Psoas muscle (tissue), 8 donors: ENCODE results near the gene PIAS4. TPM values are rescaled to one million over a fixed set of nuclear protein-coding genes. Genes with fewer than 3 reads are reported as not detected.

Source experiments
- ATAC-seq, 4 donors: fragments of 200-7000 bp; cut with Tn5 transposase; one replicate each; pipeline ENCODE4 v1.9.1; 2020; ENCODE audit warnings: moderate library complexity in 3 of 4, mild to moderate bottlenecking in 2 of 4
- DNase-seq, 2 donors: peaks; one replicate each; pipeline ENCODE4 v3.0.0-alpha.2; 2020
- H3K27ac ChIP-seq: fragments of 200-600 bp; one replicate; pipeline ENCODE4 v1.8.0; 2022
- H3K27me3 ChIP-seq, 3 donors: fragments of 200-600 bp in 1 of 3; one replicate each; pipeline versions ENCODE4 v1.6.1 to v1.8.0; 2013 to 2022; ENCODE audit warnings: low read length in 2 of 3, mild to moderate bottlenecking in 2 of 3, moderate library complexity in 1 of 3; ENCODE audit not compliant: insufficient read depth in 3 of 3
- H3K36me3 ChIP-seq, 2 donors: fragments of 200-600 bp in 1 of 2; one replicate each; pipeline versions ENCODE4 v1.6.1 to v1.8.0; 2013 to 2022; ENCODE audit warnings: low read depth in 1 of 2, mild to moderate bottlenecking in 1 of 2, moderate library complexity in 1 of 2; ENCODE audit not compliant: insufficient read depth in 1 of 2
- H3K4me1 ChIP-seq: fragments of 200-600 bp; one replicate; pipeline ENCODE4 v1.8.0; 2022
- H3K4me3 ChIP-seq: fragments of 200-600 bp; one replicate; pipeline ENCODE4 v1.8.0; 2022; ENCODE audit warnings: mild to moderate bottlenecking
- H3K9me3 ChIP-seq: fragments of 200-600 bp; one replicate; pipeline ENCODE4 v1.8.0; 2022
- WGBS, 3 donors: extraction: QIAGEN DNeasy Blood & Tissue Kit; methylation state at CpG; one replicate each; pipeline versions ENCODE4 v1.1.6 to v1.1.7; 2013; 5-methylcytosine and 5-hydroxymethylcytosine counted together
- intact Hi-C, 2 donors: fragments of 100-400 bp; cut with DNase I; formaldehyde crosslinking; loops; one replicate each; pipeline versions ENCODE4 v1.11.0 to v1.14.2; 2022
- polyA plus RNA-seq, 3 donors: library from polyadenylated mRNA; stranded (reverse); fragments of 200-250 nt; gene quantifications; one replicate each; pipeline ENCODE4 v1.2.3, GENCODE V29; 2013
- total RNA-seq, 4 donors: library from RNA; stranded (reverse); fragmentation: NEBNext Ultra II Directional in 2 of 4; extraction: Animal tissue kit (Norgen Biotek cat#: 25700) in 2 of 4; gene quantifications; one replicate each; pipeline versions ENCODE4 v1.2.1 to v1.2.4, GENCODE V29; 2021 to 2023
- TF ChIP-seq, protein P1 (sequence below): fragments of 200-600 bp; IDR thresholded peaks from one replicate; pipeline ENCODE4 v1.8.0; 2022; ENCODE audit warnings: antibody characterized with exemption
- donor health status: healthy with polysubstance abuse.
- donor health status: DM: no; HTN: no; CAD: no; lungs with moderate emphysema.
- donor health status: Bipolar disorder and iron deficiency.
- donor health status: healthy.
- donor health status: DM: yes; HTN: yes; CAD: no.
- donor health status: DM: no; HTN: no; CAD: no.
- donor health status: DM: no; HTN: no; CAD: no.
- donor health status: DM: yes; HTN: yes; CAD: no.

Gene PIAS4
- total and polyA plus RNA-seq, 7 donors: 12.7 to 27.2 (median 15.1) TPM

DNA sequence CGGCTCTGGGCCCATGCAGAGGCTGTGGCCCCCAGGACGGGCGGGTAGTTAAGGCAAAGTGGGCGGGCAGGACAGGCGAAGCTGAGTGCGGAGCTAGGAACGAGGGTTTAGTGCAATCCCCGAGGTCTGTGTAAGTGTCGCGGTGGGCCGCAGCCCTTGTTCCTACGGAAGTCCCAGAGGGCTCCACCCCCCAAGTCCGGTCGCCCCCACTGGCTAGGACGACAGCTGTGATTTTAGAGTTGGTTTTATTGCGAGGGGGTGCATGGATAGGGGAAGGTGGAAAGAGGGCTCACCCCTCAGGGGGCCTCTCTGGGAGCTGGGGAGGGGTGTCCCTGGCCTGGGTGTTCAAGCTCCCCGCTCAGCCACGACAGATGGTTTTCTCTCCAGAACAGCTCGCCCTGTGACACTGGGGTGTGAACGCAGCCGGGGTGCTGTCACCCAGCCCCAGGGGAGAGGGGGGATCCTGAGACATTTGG is 37.5 kb downstream of the PIAS4 start:
- Histone ChIP-seq H3K36me3 (peaks cover 0 to 27% of the 10 kb centered on the region in 2 donors), H3K27ac (no peak overlapping the region), H3K9me3 (no peaks in the 10 kb centered on the region), H3K4me1 (peaks cover 15% of the 10 kb centered on the region), H3K4me3 (no peak overlapping the region), H3K27me3 (no peaks in the 10 kb centered on the region)
- TF ChIP-seq, protein P1, sequence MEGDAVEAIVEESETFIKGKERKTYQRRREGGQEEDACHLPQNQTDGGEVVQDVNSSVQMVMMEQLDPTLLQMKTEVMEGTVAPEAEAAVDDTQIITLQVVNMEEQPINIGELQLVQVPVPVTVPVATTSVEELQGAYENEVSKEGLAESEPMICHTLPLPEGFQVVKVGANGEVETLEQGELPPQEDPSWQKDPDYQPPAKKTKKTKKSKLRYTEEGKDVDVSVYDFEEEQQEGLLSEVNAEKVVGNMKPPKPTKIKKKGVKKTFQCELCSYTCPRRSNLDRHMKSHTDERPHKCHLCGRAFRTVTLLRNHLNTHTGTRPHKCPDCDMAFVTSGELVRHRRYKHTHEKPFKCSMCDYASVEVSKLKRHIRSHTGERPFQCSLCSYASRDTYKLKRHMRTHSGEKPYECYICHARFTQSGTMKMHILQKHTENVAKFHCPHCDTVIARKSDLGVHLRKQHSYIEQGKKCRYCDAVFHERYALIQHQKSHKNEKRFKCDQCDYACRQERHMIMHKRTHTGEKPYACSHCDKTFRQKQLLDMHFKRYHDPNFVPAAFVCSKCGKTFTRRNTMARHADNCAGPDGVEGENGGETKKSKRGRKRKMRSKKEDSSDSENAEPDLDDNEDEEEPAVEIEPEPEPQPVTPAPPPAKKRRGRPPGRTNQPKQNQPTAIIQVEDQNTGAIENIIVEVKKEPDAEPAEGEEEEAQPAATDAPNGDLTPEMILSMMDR: no peak
- no peak for ATAC-seq
- intact Hi-C loops: loop anchor here in 1 of 2 donors (5.0 kb wide), 1 partner anchor 33 kb away; no protein-coding TSS in a partner anchor
- WGBS, 3 donors: 71 to 77% (median 76%) methylated on average over 20 to 21 of the region's 21 CpGs
- no peak for DNase-seq

DNA sequence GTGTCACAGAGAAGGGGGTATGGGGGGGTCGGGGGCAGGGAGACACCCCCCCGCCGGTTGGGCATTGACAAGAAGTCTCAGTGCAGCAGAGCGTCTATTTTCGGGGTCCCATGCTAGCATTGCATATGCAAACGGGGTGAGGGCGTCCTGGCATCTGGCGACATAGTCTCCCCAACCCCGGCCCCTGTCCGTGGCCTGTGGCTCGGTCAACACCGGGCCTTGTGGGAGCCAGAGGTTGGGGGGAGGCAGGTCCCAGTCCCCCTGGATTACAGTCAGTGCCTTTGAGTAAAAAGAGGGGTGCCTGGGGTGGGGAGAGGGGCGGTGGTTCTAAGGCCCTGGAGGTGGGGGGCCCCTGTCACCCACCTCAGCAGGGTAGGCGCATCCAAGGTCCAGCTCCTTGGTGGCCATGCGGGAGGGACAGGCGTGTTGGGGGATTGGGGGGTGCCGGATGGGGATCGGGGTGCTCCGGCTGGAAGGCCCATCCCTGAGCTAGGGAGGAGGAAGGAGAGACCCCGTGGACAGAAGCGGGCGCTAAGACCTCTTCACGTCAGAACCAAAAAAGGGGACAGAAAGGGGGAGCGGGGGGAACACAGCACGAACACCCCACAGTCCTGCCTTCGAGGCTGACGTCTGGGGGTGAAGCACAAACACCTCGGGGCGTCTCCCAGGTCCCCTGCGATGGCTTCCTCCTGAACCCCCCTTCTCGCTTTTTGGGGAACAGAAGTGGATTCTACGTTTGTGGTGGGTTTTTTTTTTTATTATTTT is 38.2 kb downstream of the PIAS4 start:
- intact Hi-C loops: loop anchor here in 1 of 2 donors (5.0 kb wide), 1 partner anchor 33 kb away; no protein-coding TSS in a partner anchor
- H3K27me3 ChIP-seq: no peaks in the 10 kb centered on the region
- TF ChIP-seq, protein P1: no peak
- no peak overlapping the region for H3K4me3 ChIP-seq
- 88% methylated on average over 32 of the region's 32 CpGs for WGBS, 3 donors
- no peak for DNase-seq
- ATAC-seq: no peak
- peaks cover 20% of the 10 kb centered on the region for H3K4me1 ChIP-seq
- no peak overlapping the region for H3K27ac ChIP-seq
- H3K36me3 ChIP-seq: peaks cover 0 to 33% of the 10 kb centered on the region in 2 donors
- no peaks in the 10 kb centered on the region for H3K9me3 ChIP-seq

DNA sequence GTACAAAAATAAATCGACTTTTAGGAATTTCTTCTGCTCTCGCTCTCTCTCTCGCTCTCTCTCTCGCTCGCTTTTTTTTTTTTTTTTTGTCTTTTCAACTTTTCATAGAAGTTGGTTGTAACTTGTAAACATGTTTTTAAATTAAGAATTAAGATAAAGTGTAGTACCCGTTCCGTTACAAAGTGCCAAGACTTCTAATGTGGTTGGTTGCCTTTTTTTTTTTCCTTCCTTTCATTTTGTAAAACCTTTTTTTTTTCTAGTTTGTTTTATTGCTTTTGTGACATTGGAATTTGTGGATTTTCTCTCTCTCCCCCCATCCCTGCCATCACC is 38.8 kb downstream of the PIAS4 start:
- peaks cover 20% of the 10 kb centered on the region for H3K4me1 ChIP-seq
- WGBS, 3 donors: 87 to 92% (median 89%) methylated on average over 7 of the region's 7 CpGs
- no peak overlapping the region for H3K4me3 ChIP-seq
- TF ChIP-seq, protein P1: no peak
- H3K27me3 ChIP-seq: no peaks in the 10 kb centered on the region
- peaks cover 0 to 34% of the 10 kb centered on the region in 2 donors for H3K36me3 ChIP-seq
- intact Hi-C loops: loop anchor here in 1 of 2 donors (5.0 kb wide), 1 partner anchor 34 kb away; no protein-coding TSS in a partner anchor
- ATAC-seq (no peak), DNase-seq (no peak)
- H3K27ac ChIP-seq: no peak overlapping the region
- no peaks in the 10 kb centered on the region for H3K9me3 ChIP-seq

DNA sequence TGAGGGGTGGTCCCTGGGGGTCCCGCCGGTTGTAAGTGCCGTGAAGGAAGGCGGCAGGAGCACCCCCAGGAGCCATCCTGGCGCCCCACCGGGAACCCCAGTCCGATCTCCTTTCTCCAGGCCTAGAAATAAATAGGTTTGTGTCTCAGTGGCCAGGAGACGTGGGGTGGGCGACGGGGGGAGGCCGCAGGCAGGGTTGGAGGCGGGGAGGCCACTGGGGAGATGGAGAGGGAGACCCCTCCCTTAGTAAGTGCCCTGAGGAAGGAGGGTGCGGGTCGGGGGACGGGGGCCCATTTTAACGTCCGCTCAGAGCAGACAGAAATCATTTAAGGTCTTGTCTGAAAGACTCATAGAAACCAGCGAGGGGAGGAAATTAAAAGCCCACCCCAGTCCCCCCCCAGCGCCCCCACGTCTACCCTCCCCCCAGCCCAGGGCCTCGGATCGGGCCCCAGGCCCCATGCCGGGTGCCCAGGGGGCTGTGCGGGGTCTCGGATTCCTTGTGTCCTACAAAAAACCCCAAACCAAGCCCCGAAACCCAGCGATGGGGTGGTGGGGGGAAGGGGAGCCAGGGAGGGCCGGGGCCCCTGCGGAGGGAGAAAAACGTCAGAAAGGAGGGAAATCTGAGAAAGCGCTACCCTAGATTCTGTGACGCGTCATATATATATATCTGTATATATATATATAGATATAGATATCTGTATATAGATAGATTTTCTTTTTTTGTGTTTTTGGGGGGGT is 39.6 kb downstream of the PIAS4 start:
- Histone ChIP-seq H3K4me3 (no peak overlapping the region), H3K27me3 (no peaks in the 10 kb centered on the region), H3K27ac (no peak overlapping the region), H3K4me1 (peaks cover 23% of the 10 kb centered on the region), H3K9me3 (no peaks in the 10 kb centered on the region), H3K36me3 (peaks cover 0 to 38% of the 10 kb centered on the region in 2 donors)
- TF ChIP-seq, protein P1: no peak
- DNase-seq (no peak), ATAC-seq (no peak)
- intact Hi-C loops: loop anchor here in 1 of 2 donors (5.0 kb wide), 1 partner anchor 35 kb away; no protein-coding TSS in a partner anchor
- 86 to 88% (median 88%) methylated on average over 30 to 33 of the region's 33 CpGs for WGBS, 3 donors
